ENCODE results near the gene TEAD1.
"Not testable (repeated sequence)": the region's sequence is repeated elsewhere in the genome, so short reads cannot be mapped to it uniquely, and the experiment has no call there.

The TEAD1 gene

GRCh38 chr11:12758117-12758516 lies 83.9 kb downstream of the TEAD1 start:
- H3K4me3 ChIP-seq (ENCODE audit: low read depth, low read length) = not testable (repeated sequence)

- no peak overlapping the region for H3K4me3 ChIP-seq (ENCODE audit: low read depth, low read length)
These were observed 86.8 kb downstream of the TEAD1 start for GRCh38 chr11:12761029-12761428.

- no peak overlapping the region for H3K4me3 ChIP-seq (ENCODE audit: low read depth, low read length)
These were observed 88.1 kb downstream of the TEAD1 start for GRCh38 chr11:12762278-12762677.

GRCh38 chr11:12762696-12763324 lies 88.6 kb downstream of the TEAD1 start:
- no peak overlapping the region for H3K4me3 ChIP-seq (ENCODE audit: low read depth, low read length)

GRCh38 chr11:12764187-12764914 lies 90.1 kb downstream of the TEAD1 start:
- H3K4me3 ChIP-seq (ENCODE audit: low read depth, low read length) = no peak overlapping the region

GRCh38 chr11:12765428-12765827 lies 91.2 kb downstream of the TEAD1 start:
- no peak overlapping the region for H3K4me3 ChIP-seq (ENCODE audit: low read depth, low read length)

- no peak overlapping the region for H3K4me3 ChIP-seq (ENCODE audit: low read depth, low read length)
These were observed 92.8 kb downstream of the TEAD1 start for GRCh38 chr11:12767027-12767426.

GRCh38 chr11:12767577-12767976 lies 93.4 kb downstream of the TEAD1 start:
- H3K4me3 ChIP-seq (ENCODE audit: low read depth, low read length) = no peak overlapping the region

GRCh38 chr11:12768726-12769673 lies 94.8 kb downstream of the TEAD1 start:
- no peak overlapping the region for H3K4me3 ChIP-seq (ENCODE audit: low read depth, low read length)

GRCh38 chr11:12769834-12770345 lies 95.7 kb downstream of the TEAD1 start:
- H3K4me3 ChIP-seq (ENCODE audit: low read depth, low read length) = no peak overlapping the region

GRCh38 chr11:12770435-12770834 lies 96.2 kb downstream of the TEAD1 start:
- no peak overlapping the region for H3K4me3 ChIP-seq (ENCODE audit: low read depth, low read length)

GRCh38 chr11:12770966-12771597 lies 96.9 kb downstream of the TEAD1 start:
- no peak overlapping the region for H3K4me3 ChIP-seq (ENCODE audit: low read depth, low read length)

- H3K4me3 ChIP-seq (ENCODE audit: low read depth, low read length) = no peak overlapping the region
These were observed 97.7 kb downstream of the TEAD1 start for GRCh38 chr11:12771875-12772274.

GRCh38 chr11:12772324-12772723 lies 98.1 kb downstream of the TEAD1 start:
- H3K4me3 ChIP-seq (ENCODE audit: low read depth, low read length) = no peak overlapping the region

GRCh38 chr11:12773591-12773990 lies 99.4 kb downstream of the TEAD1 start:
- H3K4me3 ChIP-seq (ENCODE audit: low read depth, low read length) = no peak overlapping the region

- H3K4me3 ChIP-seq (ENCODE audit: low read depth, low read length) = no peak overlapping the region
These were observed 101.7 kb downstream of the TEAD1 start for GRCh38 chr11:12775955-12776354.

GRCh38 chr11:12777208-12777874 lies 103.1 kb downstream of the TEAD1 start:
- H3K4me3 ChIP-seq (ENCODE audit: low read depth, low read length) = no peak overlapping the region

- H3K4me3 ChIP-seq (ENCODE audit: low read depth, low read length) = no peak overlapping the region
These were observed 104.2 kb downstream of the TEAD1 start for GRCh38 chr11:12778240-12778905.

GRCh38 chr11:12783765-12784164 lies 109.5 kb downstream of the TEAD1 start:
- no peak overlapping the region for H3K4me3 ChIP-seq (ENCODE audit: low read depth, low read length)

- no peak overlapping the region for H3K4me3 ChIP-seq (ENCODE audit: low read depth, low read length)
These were observed 110.2 kb downstream of the TEAD1 start for GRCh38 chr11:12784445-12784844.

All from iPS-11a (cell line).